RWPE2 (cell line): Measurements from ENCODE around the gene ETV4.

Source experiments
- ATAC-seq: fragments of 200-7000 bp; cut with Tn5 transposase; 3 replicates; pipeline ENCODE4 v1.9.1; 2021; ENCODE audit warnings: low read depth
- DNase-seq: peaks from one replicate; pipeline ENCODE4 v3.0.0-alpha.2; 2020; ENCODE audit warnings: low spot score
- H3K27ac ChIP-seq: fragments of 450-650 bp; 2 replicates; pipeline ENCODE4 v1.5.1; 2017; ENCODE audit warnings: mild to moderate bottlenecking; ENCODE audit not compliant: poor library complexity, severe bottlenecking
- H3K27me3 ChIP-seq: fragments of 250-450 bp; sonication (Bioruptor Pico); 2 replicates; pipeline ENCODE4 v1.5.1; 2021; ENCODE audit warnings: mild to moderate bottlenecking, moderate library complexity; ENCODE audit not compliant: insufficient read depth, poor library complexity, severe bottlenecking
- H3K36me3 ChIP-seq: fragments of 250-450 bp; sonication (Bioruptor Pico); 2 replicates; pipeline ENCODE4 v1.5.1; 2020; ENCODE audit warnings: low read depth, mild to moderate bottlenecking, moderate library complexity
- H3K4me1 ChIP-seq: fragments of 250-450 bp; sonication (Bioruptor Pico); 2 replicates; pipeline ENCODE4 v1.5.1; 2021; ENCODE audit warnings: mild to moderate bottlenecking, moderate library complexity; ENCODE audit not compliant: insufficient read depth, poor library complexity, severe bottlenecking
- H3K4me3 ChIP-seq: fragments of 250-450 bp; sonication (Bioruptor Pico); 2 replicates; pipeline ENCODE4 v1.5.1; 2021; ENCODE audit warnings: mild to moderate bottlenecking, moderate library complexity; ENCODE audit not compliant: severe bottlenecking
- H3K9me3 ChIP-seq: fragments of 250-450 bp; sonication (Bioruptor Pico); 2 replicates; pipeline ENCODE4 v1.5.1; 2021; ENCODE audit warnings: mild to moderate bottlenecking, moderate library complexity; ENCODE audit not compliant: severe bottlenecking
- TF ChIP-seq, protein P1 (sequence below): fragments of 450-650 bp; IDR thresholded peaks from one replicate; pipeline ENCODE4 v1.5.1; 2017; ENCODE audit warnings: mild to moderate bottlenecking, moderate library complexity; ENCODE audit not compliant: poor library complexity, severe bottlenecking

Gene ETV4

GRCh38 chr17:43581613-43582012, 35.5 kb upstream of the ETV4 start:
- peaks cover 17% of the 10 kb centered on the region for H3K4me1 ChIP-seq
- H3K27me3 ChIP-seq: no peaks in the 10 kb centered on the region
- no peak overlapping the region for H3K27ac ChIP-seq

DNA sequence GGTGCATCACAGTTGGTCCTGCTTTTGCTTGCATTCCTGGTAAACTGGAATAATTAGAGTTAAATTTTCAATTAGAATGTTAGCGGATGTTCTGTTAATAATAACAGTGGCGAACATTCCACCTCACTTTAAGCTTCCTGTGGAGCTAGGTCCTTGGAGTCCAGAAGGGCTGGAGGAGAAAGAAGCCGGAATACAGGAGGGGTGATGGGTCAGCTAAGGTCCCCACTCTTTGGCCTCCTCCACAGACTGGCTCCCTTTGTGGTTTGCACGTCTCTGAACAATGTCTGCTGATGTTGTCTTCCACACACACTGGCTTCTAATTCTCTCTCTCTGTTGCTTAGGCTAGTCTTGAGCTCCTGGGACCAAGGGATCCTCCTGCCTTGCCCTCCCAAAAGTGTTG, 35.0 kb upstream of the ETV4 start:
- Histone ChIP-seq H3K4me1 (peaks cover 17% of the 10 kb centered on the region), H3K9me3 (no peaks in the 10 kb centered on the region), H3K4me3 (no peak overlapping the region), H3K27me3 (no peaks in the 10 kb centered on the region), H3K36me3 (no peaks in the 10 kb centered on the region), H3K27ac (no peak overlapping the region)
- DNase-seq: no peak
- TF ChIP-seq, protein P1, sequence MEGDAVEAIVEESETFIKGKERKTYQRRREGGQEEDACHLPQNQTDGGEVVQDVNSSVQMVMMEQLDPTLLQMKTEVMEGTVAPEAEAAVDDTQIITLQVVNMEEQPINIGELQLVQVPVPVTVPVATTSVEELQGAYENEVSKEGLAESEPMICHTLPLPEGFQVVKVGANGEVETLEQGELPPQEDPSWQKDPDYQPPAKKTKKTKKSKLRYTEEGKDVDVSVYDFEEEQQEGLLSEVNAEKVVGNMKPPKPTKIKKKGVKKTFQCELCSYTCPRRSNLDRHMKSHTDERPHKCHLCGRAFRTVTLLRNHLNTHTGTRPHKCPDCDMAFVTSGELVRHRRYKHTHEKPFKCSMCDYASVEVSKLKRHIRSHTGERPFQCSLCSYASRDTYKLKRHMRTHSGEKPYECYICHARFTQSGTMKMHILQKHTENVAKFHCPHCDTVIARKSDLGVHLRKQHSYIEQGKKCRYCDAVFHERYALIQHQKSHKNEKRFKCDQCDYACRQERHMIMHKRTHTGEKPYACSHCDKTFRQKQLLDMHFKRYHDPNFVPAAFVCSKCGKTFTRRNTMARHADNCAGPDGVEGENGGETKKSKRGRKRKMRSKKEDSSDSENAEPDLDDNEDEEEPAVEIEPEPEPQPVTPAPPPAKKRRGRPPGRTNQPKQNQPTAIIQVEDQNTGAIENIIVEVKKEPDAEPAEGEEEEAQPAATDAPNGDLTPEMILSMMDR: no peak
- ATAC-seq: no peak

More at GRCh38 chr17:43581613-43582012, 35.5 kb upstream of the ETV4 start:
- DNase-seq (no peak), ATAC-seq (no peak)
- Histone ChIP-seq H3K9me3 (no peaks in the 10 kb centered on the region), H3K4me3 (no peak overlapping the region), H3K36me3 (no peaks in the 10 kb centered on the region)
- TF ChIP-seq, protein P1: no peak

DNA sequence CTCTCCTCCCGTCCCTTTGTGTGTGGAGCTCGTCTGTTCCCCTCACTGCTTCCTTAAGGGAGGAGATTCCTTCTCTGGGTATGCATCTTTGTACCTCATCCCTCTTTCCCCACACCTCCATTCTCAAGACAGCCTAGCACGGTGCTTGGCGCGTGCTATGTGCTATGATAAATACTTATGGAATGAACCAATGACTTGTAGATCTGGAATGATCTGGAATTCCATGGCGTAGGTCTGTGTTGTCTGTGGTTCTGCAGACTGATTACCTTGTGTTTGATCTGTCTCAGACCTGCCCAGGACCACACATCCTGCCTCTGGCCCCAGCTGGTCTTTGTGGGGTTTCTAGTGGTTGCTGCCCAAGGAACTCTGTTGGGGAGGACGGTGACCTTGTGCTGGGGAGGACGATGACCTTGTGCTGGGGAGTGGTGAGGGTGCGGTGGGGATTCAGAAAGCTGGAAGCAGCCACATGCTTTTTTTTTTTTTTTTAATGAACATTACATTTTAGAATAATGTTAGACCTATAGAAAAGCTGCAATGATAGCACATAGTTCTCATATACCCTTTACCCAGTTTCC, 33.5 kb upstream of the ETV4 start:
- Histone ChIP-seq H3K4me1 (peaks cover 17% of the 10 kb centered on the region), H3K9me3 (no peaks in the 10 kb centered on the region), H3K36me3 (no peaks in the 10 kb centered on the region), H3K4me3 (no peak overlapping the region), H3K27ac (peak overlapping the region; percentile 59), H3K27me3 (no peaks in the 10 kb centered on the region)
- peak; percentile 89 for ATAC-seq
- TF ChIP-seq, protein P1: no peak
- no peak for DNase-seq

GRCh38 chr17:43578699-43579565, 32.8 kb upstream of the ETV4 start:
- DNase-seq (no peak), ATAC-seq (peak; percentile 2; the same call in 1 of the 3 replicates)
- H3K27ac ChIP-seq: peak overlapping the region; percentile 59
- TF ChIP-seq, protein P1: no peak
- peaks cover 17% of the 10 kb centered on the region for H3K4me1 ChIP-seq
- no peaks in the 10 kb centered on the region for H3K36me3 ChIP-seq
- H3K9me3 ChIP-seq: no peaks in the 10 kb centered on the region
- H3K4me3 ChIP-seq: no peak overlapping the region
- no peaks in the 10 kb centered on the region for H3K27me3 ChIP-seq

GRCh38 chr17:43578404-43578698, 32.2 kb upstream of the ETV4 start:
- no peak for ATAC-seq
- no peak for DNase-seq
- Histone ChIP-seq H3K4me3 (no peak overlapping the region), H3K27me3 (no peaks in the 10 kb centered on the region), H3K27ac (peak overlapping the region; percentile 59), H3K36me3 (no peaks in the 10 kb centered on the region), H3K4me1 (peaks cover 17% of the 10 kb centered on the region), H3K9me3 (no peaks in the 10 kb centered on the region)
- TF ChIP-seq, protein P1: no peak
